SH-SY5Y (cell line): Measurements from ENCODE around the gene UQCRFS1.

Experiments
- GATA2 ChIP-seq: IDR thresholded peaks from 2 replicates; pipeline ENCODE4 v1.6.1; 2011; ENCODE audit warnings: mild to moderate bottlenecking, low read depth, low read length
- GATA3 ChIP-seq: IDR thresholded peaks from 2 replicates; pipeline ENCODE4 v1.6.1; 2011; ENCODE audit warnings: low read depth, mild to moderate bottlenecking, low read length, moderate library complexity

The UQCRFS1 gene

DNA sequence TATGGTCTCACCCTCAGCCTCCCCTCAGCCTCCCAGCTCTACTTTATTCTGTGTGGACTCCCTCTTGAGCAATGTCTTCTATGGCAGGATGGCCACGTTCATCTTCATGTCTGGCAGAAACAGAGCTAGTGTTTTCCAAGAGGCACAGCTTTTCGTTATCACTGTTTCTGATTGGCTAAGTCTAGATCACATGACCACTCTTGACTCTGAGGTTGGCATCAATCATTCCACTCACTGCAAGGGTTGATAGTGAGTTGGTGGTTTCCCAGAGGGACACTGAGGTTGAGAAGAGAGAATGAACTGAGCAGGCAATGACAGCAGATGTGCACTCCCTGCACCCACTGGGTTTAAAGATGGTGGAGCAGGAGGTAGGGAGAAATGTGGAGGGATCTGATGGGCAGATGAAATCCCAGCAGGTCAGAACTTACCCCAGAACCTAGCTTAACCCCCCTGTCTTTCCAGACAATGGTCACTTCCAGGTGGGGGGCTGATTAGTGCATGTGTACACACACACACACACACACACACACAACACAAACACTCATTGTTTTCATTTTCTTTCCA lies 26.3 kb upstream of the UQCRFS1 start:
- TF ChIP-seq GATA2 (no peak), GATA3 (no peak)

DNA sequence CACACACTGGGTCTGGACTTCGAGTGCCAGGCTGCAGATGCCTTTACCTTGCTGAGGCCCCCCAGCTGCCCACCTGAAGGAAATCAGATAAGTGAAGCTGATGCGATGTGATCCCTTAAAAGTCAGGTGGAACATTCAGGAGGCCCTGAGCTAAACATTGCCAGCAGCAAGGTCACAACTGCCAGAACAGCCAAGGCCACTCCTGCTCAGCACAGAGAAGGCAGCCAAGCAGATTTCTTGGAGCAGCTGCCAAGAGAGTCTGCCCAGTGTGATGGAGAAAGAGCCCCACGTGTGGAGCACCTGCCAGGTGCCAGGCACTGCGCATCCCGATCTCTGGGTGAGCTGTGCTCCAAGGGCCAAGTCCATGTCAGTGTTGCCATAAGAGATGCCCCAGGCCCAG lies 20.6 kb upstream of the UQCRFS1 start:
- TF ChIP-seq GATA2, result no peak
- TF ChIP-seq GATA3, result no peak

DNA sequence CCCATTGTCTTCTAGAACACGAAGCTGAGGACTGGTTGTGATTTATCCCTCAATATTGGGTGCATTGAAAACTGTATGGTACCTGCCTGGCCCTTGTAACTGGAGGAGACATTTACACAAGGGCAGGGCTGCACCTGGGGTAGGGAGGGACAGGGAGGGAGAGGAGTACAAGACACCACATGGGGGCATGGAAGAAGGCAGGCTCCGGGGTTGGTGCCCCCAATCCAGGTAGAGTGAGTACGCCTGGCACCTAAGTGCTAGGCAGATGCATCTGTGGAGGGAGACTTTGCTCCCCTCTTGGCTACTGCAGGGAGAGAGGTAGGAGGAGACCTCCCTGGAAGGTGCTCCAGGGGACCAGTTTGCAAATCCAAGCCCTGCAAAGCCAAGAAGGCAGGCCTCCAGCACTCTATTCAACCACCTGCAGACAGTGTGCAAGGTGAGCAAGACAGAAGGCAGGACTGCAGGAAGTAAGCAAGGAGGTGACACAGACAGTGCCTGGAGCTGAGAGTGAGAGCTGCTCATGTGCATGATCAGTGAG lies 19.4 kb upstream of the UQCRFS1 start:
- TF ChIP-seq GATA2, result no peak
- no peak for TF ChIP-seq GATA3

DNA sequence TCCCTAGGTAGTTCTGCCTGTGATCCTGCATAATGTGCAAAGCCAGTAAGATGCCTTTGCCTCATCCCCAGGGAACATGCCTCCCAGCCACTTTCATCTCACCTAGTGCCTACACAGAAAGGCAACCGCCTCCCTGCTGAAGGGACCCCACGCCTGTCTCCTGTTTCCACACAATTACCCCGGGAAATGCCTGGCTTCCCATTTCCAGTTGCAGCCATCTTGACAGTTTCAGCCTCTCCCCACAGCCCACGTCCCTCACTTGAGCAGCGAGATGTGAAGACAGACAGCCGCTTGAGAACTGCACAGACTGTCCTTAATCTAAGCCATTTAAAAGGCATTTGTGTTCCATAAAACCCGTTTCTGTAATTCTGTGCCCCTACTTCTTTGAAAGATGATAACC lies 4.7 kb upstream of the UQCRFS1 start:
- TF ChIP-seq GATA3 (no peak), GATA2 (no peak)

DNA sequence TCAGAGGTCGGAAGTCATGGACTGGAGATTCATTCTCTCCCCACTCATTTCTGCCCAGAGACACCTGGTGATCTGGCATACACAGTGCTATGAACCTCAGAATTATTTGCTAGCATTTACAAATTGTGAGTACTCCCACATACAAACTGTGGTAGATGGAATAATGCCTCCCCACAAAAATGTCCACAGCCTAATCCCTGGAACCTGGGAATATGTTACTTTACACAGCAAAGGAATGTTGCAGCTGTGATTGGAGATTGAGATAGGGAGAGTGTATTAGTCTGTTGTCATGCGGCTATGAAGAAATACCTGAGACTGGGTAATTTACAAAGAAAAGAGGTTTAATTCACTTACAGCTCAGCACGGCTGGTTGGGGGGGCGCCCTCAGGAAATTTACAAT lies 3.1 kb upstream of the UQCRFS1 start:
- TF ChIP-seq GATA3 (no peak), GATA2 (no peak)

DNA sequence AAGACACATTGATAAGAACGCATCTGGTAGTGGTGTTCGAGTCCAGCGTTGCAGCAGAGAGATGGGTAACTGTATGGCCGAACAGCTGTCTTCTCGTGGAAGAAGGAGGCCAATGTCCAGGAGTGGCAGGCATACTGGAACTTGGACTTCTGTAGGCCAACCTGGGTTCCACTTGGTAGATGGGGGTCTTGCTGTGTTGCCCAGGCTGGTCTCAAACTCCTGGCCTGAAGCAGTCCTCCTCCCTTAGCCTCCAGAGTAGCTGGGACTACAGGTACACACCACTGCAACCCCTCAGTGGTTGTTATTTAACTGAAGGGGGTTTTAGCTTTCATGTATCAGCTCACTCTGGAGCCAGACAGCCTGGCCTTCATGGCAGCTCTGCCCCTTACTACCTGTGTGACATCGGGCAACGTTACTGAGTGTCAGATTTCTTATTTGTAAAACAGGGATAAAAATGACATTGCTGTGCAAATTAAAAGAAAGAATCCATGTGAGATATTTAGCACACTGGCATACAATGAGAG lies 2.4 kb upstream of the UQCRFS1 start:
- TF ChIP-seq GATA3, result no peak
- no peak for TF ChIP-seq GATA2

DNA sequence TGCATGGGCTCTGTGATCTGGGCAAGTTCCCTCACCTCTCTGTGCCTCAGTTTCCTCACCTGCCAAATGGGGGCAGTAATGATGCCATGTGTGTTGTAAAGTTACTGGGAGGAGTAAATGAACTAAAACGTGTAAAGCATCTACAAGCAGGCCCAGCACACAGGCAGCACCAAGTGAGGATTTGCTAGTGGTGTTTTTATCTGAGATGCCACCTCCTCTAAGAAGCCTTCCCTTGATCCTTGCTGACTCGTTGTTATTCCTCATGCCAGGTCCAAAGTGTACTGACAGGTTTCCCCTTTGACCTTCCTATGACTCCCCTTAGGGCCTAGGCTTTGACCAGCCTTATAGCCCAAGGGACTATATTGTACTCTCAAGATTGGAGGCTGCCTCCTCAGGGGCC lies 1.5 kb upstream of the UQCRFS1 start:
- TF ChIP-seq GATA2 (no peak), GATA3 (no peak)

DNA sequence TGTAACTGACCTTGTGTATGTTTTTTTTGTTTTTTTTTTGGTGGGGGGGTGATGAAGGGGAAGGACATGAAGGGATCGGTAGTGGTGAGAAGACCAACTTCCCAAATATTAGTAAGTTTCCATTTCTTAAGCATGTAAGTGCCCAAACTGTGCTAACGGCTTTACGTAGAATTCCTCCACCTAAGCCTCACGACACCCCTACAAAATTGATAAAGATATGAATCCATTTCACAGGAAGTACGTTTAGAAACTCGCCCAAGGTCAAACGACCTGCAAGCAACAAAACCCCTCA lies 649 bp downstream of the UQCRFS1 start:
- no peak for TF ChIP-seq GATA3
- no peak for TF ChIP-seq GATA2

DNA sequence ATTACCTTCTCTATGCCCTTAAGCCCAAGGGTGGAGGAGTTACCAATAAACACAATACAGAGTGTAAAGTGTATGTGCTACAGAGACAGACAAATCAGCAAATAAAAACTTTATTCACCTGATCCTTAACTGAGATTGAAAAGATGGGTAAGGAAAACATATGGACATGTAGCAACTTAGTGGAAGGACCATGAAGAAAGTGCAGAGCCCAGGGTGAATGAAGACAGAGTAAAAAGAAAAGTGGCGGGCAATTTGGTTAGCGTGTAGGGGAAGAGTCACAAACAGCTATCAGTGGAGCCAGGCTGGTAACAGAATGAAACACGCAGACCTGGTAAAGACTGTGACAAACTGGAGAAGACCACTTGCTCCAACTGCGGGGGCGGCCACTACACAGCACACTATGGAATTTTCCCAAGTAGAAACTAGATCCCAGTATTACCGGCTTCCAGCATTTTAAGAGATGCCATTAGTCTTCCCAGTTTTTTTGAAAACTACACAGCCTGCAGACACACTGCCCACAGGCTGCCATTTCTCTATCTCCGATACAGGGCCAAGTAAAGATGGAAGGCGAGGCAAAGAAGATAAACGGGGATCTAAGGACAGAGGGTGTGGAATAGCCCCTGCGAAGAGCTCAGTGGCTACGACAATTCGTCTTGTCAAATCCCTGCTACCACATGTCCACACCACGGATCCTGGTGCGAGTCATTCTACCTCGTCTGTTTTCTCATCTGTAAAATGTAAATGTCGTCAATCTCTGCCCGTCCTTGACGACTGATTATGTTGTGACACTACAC lies 1.2 kb downstream of the UQCRFS1 start:
- no peak for TF ChIP-seq GATA2

DNA sequence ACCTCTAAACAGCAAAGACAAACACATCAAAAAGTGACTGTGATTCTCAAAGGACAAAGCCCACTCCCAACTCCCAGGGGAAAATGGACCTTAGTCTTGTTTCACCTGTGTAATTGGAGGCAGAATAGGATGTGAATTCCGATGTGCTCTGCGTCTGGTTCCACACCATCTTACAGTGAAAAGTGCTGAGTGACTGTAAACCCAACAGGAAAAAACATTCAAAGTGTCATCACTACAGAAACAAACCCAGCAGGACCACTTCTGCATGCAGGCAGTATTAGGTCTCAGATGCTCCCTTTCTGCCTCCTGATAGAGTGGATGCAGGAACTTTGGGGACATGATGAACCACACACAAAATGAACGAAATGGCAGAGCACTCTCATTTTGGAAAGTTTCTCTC lies 6.5 kb downstream of the UQCRFS1 start:
- TF ChIP-seq GATA2 (no peak), GATA3 (no peak)

DNA sequence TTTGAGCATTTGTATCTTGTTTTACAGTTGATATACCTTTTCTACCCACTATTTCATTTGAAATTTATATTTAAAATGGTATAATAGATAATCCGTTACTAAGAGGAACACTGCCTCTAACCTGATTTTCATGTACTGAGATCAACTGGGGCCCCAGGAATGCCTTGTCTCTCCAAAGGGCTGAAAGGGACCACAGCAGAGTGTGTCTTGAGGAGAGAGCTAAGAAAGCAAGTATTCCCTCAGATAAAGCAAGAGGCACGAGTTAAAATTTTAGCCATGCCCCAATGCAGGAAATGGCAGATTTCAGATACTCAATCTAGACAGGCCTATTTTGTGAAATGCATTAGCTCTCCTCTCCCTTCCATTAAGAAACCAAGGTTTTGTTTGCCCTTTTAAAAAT lies 10.7 kb downstream of the UQCRFS1 start:
- TF ChIP-seq GATA2 (no peak), GATA3 (no peak)

DNA sequence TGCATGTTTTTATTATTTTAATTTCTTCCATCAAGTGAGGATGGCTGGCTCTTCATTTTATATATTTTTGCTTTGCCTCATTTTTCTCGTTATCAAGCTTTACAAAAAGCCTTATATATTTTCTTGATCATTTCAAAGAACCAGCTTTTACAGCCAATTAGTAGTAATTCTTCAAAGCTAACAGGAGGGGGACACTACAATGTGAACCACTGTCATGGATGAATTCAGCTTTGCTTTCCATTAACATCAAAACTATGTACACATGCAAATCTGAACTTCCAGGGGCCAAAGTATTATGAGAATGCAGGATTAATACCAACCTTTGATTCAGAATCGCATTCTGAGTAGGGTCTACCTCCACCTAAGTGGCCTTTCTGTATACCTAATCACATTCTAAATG lies 11.1 kb downstream of the UQCRFS1 start:
- TF ChIP-seq GATA2 (no peak), GATA3 (no peak)

DNA sequence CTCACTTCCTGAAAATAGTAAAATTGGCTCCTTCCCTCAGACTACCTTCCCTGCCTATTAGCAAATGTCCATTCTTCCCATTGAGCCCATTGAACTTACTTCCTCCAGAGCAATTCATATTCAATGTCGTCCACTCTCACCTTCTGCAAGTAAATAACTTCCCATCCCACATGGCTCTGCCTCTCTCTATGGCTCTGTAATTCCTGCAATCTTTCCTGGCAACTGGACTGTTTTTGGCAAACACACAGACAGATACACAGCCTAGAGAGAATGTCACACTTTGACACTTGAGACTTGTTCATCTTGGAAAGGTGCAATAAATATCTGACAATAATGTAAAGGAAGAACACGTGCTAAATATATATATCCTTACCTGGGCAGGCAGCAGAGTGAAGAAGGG lies 18.3 kb downstream of the UQCRFS1 start:
- TF ChIP-seq GATA3, result no peak
- no peak for TF ChIP-seq GATA2

DNA sequence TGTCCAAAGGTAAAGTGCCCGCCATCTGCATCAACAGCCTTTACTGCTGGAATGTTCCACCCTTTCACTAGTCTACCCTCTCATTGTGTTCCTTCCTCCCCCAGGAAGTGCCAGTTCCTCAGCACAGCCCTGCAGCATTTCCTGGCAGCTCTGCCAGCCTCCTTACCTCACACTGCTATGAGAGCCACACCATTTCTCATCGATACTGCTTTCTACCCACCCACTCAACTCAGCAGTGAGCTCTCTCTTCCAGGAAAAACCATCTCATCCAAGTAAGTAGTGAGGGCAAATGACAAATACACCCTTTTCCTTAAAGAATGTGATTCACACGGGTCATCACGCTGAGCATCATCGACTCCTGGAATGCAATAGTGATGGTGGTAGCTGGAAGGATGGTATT lies 19.8 kb downstream of the UQCRFS1 start:
- TF ChIP-seq GATA3, result no peak
- TF ChIP-seq GATA2, result no peak

DNA sequence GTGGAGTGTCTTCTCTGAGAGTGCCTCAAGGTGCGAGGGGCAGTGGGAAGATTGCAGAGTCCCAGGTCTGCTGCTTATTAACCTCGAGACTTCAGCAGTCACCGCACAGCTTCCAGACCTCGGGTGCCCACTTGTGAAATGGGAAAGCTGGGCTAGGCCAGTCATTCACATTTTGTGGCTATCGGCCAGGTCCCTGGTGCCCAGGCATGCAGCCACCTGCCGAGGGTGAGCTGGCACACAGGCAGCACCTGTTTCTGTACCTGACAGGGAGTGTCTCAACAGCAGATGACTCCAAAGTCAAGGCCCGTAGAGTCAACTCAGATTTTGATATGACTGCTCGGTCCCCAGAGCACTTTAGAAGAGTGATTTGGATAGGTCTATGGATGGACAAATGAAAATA lies 21.9 kb downstream of the UQCRFS1 start:
- TF ChIP-seq GATA2 (no peak), GATA3 (no peak)
